NB4 (cell line): Measurements from ENCODE around the gene IQGAP1.

Source experiments
- CTCF ChIP-seq: IDR thresholded peaks from one replicate; pipeline ENCODE4 v1.5.1; 2012; ENCODE audit warnings: low read depth, low read length
- MAX ChIP-seq: IDR thresholded peaks from 2 replicates; pipeline ENCODE4 v1.6.1; 2011; ENCODE audit warnings: low read depth, low read length
- MYC ChIP-seq: IDR thresholded peaks from 2 replicates; pipeline ENCODE4 v1.6.1; 2011; ENCODE audit warnings: low read depth, low read length
- POLR2A ChIP-seq: IDR thresholded peaks from 2 replicates; pipeline ENCODE4 v1.6.1; 2011; ENCODE audit warnings: mild to moderate bottlenecking; ENCODE audit not compliant: insufficient read length; ENCODE audit errors: extremely low read depth

- TF ChIP-seq CTCF (no peak), POLR2A (no peak), MAX (no peak), MYC (no peak)
Measured at GRCh38 chr15:90441027-90441426, 53.0 kb downstream of the IQGAP1 start.
